AG04449 (cell line): Measurements from ENCODE around the gene FXYD2.

Experiments used
- CTCF ChIA-PET: fragments of 350-600 bp; formaldehyde crosslinking; extraction: SDS; loops from one replicate; lab custom pipeline; 2021; ENCODE audit warnings: antibody characterized with exemption; lab: Yijun Ruan, JAX
- POLR2A ChIA-PET: fragments of 400-600, 350-600 bp; formaldehyde crosslinking; extraction: SDS; loops from one replicate; lab custom pipeline; 2020; ENCODE audit warnings: antibody characterized with exemption, inconsistent platforms; lab: Yijun Ruan, JAX
- DNase-seq: peaks from one replicate; pipeline ENCODE4 v3.0.0-alpha.2; 2010; ENCODE audit warnings: low read depth, low spot score
- H3K4me3 ChIP-seq: 2 replicates; pipeline ENCODE4 v1.5.1; 2011; ENCODE audit warnings: low read depth, mild to moderate bottlenecking, control low read depth, low read length
- TF ChIP-seq, protein P1 (sequence below): IDR thresholded peaks from one replicate; pipeline ENCODE4 v1.5.1; 2011; ENCODE audit warnings: mild to moderate bottlenecking, moderate library complexity, low read length, control low read depth, inconsistent platforms; ENCODE audit not compliant: insufficient read depth; ENCODE audit errors: missing control alignments

The FXYD2 gene

GRCh38 chr11:117830674-117831351 lies 6.3 kb upstream of the FXYD2 start:
- CTCF ChIA-PET = interaction anchor here (0.9 to 9.5 kb wide), 5 partner anchors 8 to 116 kb away, joined by 3 to 82 read pairs (median 15); no protein-coding TSS in a partner anchor

GRCh38 chr11:117830072-117830471 lies 5.5 kb upstream of the FXYD2 start:
- DNase-seq = no peak
- CTCF ChIA-PET = interaction anchor here (1.0 to 9.5 kb wide), 3 partner anchors 11 to 224 kb away, joined by 3 to 82 read pairs (median 15); no protein-coding TSS in a partner anchor
- TF ChIP-seq, protein P1, sequence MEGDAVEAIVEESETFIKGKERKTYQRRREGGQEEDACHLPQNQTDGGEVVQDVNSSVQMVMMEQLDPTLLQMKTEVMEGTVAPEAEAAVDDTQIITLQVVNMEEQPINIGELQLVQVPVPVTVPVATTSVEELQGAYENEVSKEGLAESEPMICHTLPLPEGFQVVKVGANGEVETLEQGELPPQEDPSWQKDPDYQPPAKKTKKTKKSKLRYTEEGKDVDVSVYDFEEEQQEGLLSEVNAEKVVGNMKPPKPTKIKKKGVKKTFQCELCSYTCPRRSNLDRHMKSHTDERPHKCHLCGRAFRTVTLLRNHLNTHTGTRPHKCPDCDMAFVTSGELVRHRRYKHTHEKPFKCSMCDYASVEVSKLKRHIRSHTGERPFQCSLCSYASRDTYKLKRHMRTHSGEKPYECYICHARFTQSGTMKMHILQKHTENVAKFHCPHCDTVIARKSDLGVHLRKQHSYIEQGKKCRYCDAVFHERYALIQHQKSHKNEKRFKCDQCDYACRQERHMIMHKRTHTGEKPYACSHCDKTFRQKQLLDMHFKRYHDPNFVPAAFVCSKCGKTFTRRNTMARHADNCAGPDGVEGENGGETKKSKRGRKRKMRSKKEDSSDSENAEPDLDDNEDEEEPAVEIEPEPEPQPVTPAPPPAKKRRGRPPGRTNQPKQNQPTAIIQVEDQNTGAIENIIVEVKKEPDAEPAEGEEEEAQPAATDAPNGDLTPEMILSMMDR = no peak
- POLR2A ChIA-PET = no interaction called here
- no peak overlapping the region for H3K4me3 ChIP-seq

More at GRCh38 chr11:117830674-117831351, 6.3 kb upstream of the FXYD2 start:
- TF ChIP-seq, protein P1 = no peak
- no peak overlapping the region for H3K4me3 ChIP-seq
- POLR2A ChIA-PET = no interaction called here
- no peak for DNase-seq

DNA sequence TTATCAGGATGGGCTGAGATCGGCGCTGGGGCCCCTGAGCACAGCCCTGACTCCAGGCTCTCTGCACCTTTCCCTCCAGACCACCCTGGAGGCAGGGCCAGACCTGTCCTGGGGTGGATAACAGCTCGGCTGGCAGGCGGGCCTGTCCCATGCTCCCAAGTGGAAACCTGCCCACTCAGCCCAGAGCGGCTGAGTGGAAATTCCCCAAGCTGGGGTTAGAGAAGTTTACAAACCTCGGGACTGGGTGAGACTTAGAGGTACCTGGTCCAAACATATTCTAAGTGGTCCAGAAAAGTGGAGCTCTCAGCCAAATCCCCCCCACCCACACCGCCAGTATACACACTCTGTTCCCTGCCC lies 4.8 kb upstream of the FXYD2 start:
- CTCF ChIA-PET = interaction anchor here (1.0 to 9.5 kb wide), 3 partner anchors 11 to 224 kb away, joined by 3 to 82 read pairs (median 15); no protein-coding TSS in a partner anchor
- no peak overlapping the region for H3K4me3 ChIP-seq
- DNase-seq = no peak
- POLR2A ChIA-PET = no interaction called here
- TF ChIP-seq, protein P1 = no peak

DNA sequence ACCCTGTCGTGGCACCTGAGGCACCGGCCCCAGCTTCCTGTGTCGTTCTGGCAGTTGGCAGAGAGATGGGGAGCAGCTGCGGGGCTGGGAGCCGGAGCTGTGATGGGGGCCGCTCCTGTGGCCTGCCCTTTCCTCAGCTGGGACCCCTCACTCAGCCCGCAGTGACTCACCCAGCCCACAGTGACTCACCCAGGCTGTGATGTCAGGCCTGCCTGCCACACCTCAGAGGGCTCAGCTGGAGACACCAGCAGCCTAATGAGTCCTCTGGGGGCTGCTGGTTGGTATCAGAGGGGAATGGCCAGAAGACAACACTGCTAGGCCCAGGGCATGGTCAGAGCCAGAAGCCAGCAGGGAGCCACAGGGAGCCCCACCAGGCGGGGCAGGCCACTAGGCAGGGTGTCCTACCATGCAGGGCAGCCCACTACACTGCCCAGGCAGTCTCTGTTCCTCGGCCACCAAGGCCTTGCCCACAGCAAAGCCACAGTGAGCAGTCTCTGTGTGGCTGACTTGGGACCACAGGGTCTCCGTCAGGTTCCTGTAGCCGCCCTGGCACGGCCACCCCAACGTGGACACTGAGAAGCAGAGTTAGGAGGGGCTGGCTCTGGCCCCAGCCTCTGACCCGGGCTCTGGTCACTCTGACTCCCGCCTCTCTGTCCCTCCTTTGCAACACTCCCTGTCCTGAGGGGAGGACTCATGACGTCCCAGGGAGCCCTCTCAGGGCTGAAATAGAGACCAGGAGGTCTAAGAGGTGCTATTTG lies 4.2 kb upstream of the FXYD2 start:
- POLR2A ChIA-PET = interaction anchor here (0.7 kb wide), 1 partner anchor 56 kb away, joined by 3 read pairs; no protein-coding TSS in a partner anchor
- TF ChIP-seq, protein P1 = no peak

DNA sequence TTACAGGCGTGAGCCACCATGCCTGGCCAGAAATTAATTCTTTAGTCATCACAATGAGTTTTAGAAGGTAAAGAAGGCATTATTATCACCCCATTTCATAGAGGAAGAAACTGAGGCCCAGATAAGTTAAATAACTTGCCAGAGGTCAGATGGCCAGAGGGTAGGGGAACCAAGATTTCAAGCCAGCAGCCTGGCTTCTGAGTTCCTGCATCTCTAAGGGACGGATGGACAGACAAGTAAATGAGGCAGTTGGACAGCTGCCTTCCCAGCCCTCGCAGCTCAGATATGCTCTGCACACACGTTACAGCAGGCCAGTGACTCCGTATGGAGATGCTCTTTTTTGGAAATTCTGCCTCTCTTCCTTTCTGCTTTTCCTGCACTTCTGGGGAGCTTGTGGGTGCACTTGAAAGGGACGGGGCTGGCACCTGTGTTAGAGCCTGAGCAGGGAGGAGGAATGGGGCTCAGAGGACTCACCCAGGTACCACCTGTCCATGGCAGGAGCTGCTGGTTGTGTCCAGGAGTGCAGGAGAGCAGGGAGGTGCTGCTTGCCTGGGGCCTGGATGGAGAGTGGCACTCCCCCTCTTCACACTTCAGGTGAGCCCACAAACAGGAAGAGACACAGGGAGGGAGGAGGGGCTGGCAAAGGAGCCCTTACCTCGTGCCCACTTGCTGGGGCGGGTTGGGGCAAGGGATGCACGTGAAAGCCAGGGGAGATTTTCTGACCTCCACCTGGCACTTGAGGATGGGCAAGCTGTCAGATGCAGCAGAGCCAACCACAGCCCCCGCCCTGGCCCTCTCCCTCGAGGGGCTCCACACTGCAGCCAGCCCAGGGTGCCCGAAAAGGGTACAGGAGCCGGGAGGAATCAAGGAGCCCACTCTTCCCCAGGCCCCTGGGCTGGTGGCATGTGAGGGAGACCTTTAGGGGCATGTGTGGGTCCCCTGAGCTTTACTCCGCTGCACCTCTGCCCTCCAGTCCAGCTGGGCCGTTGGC lies 3.3 kb upstream of the FXYD2 start:
- no peak for DNase-seq
- H3K4me3 ChIP-seq = no peak overlapping the region
- ChIA-PET POLR2A (interaction anchor here (0.7 kb wide), 1 partner anchor 57 kb away, joined by 3 read pairs; no protein-coding TSS in a partner anchor), CTCF (interaction anchor here (0.6 to 9.5 kb wide), 10 partner anchors 9 to 401 kb away, joined by 3 to 82 read pairs (median 5); no protein-coding TSS in a partner anchor)
- TF ChIP-seq, protein P1 = no peak

More for the DNA sequence above, 4.2 kb upstream of the FXYD2 start:
- DNase-seq = no peak
- CTCF ChIA-PET = interaction anchor here (0.6 to 9.5 kb wide), 6 partner anchors 10 to 402 kb away, joined by 3 to 82 read pairs (median 6); no protein-coding TSS in a partner anchor
- no peak overlapping the region for H3K4me3 ChIP-seq
